Eye (tissue), 1 donor: ENCODE measurements around the gene CEACAM20.
"Not testable (repeated sequence)": the region's sequence is repeated elsewhere in the genome, so short reads cannot be mapped to it uniquely, and the experiment has no call there.

Experiments
- DNase-seq: peaks from one replicate; pipeline ENCODE4 v3.0.0-alpha.2; 2015

The CEACAM20 gene

DNA sequence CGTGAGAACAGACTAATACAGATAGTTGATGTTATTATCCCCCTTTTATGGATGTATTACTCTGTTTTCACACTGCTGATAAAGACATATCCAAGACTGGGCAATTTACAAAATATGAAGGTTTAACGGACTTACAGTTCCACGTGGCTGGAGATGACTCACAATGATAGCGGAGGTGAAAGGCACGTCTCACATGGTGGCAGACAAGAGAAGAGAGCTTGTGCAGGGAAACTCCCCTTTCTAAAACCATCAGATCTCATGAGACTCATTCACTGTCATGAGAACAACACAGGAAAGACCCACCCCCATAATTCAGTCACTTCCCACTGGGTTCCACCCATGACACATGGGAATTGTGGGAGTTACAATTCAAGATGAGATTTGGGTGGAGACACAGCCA lies 60.7 kb downstream of the CEACAM20 start:
- DNase-seq = not testable (repeated sequence)

DNA sequence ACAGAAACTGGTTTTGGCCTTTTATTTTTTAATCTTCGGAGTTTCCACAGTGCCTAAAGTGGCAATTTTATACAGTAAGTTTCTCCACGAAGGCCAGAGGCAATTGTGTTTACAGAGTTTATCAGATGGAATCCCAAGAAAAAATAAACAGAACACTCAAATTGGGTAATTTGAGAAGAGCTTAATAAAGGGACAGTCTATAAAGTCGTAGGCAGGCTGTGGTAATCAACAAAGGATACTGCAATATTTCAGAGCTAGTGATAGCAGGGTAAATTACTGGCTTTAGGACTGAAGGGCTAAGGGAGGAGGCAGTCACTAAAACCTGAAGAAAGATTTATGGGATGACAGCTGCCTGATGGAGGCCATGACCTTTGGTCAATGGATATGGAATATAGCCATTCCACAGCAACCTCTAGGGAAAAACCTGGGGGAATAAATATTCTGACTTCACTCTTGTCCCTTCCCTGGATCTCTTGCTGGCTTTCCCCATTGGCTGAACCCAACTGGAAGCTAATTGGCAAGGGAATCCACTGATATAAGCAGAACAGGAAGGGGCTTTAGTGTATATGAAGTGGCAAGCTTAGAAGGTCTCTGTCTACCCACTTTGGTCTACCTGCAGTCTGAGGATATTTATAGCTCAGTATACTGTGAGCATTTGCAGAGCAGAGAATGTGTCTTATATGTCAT lies 66.7 kb downstream of the CEACAM20 start:
- DNase-seq = not testable (repeated sequence)
